GM23338 (cell line): ENCODE results near the gene SON. TPM values are rescaled to one million over a fixed set of nuclear protein-coding genes. Genes with fewer than 3 reads are reported as not detected.

Experiments used
- ATAC-seq: fragments of 200-7000 bp; cut with Tn5 transposase; 3 replicates; pipeline ENCODE4 v1.9.1; 2020
- DNase-seq: peaks from one replicate; pipeline ENCODE4 v3.0.0-alpha.2; 2015; ENCODE audit warnings: low spot score
- H2AFZ ChIP-seq: fragments of 200-600 bp; sonication (generic); 2 replicates; pipeline ENCODE4 v1.8.0; 2016; ENCODE audit warnings: antibody characterized with exemption, mild to moderate bottlenecking, moderate library complexity
- H3F3A ChIP-seq: fragments of 200-600 bp; sonication (generic); replicated peaks from 2 replicates; pipeline ENCODE4 v1.8.0; 2017; ENCODE audit warnings: antibody characterized with exemption, mixed run types, low read depth
- H3K27ac ChIP-seq: fragments of 200-600 bp; sonication (generic); 2 replicates; pipeline ENCODE4 v1.6.1; 2016; ENCODE audit warnings: low read depth
- H3K27me3 ChIP-seq: fragments of 200-600 bp; sonication (generic); 2 replicates; pipeline ENCODE4 v1.8.0; 2016; ENCODE audit warnings: mild to moderate bottlenecking, mixed run types, moderate library complexity; ENCODE audit not compliant: insufficient read depth
- H3K36me3 ChIP-seq: fragments of 200-600 bp; sonication (generic); 2 replicates; pipeline ENCODE4 v1.8.0; 2016; ENCODE audit warnings: mild to moderate bottlenecking; ENCODE audit not compliant: insufficient read depth
- H3K4me1 ChIP-seq: fragments of 200-600 bp; sonication (generic); 2 replicates; pipeline ENCODE4 v1.8.0; 2016; ENCODE audit warnings: mild to moderate bottlenecking, moderate library complexity; ENCODE audit not compliant: insufficient read depth
- H3K4me2 ChIP-seq: fragments of 200-600 bp; sonication (generic); 2 replicates; pipeline ENCODE4 v1.7.1; 2017; ENCODE audit warnings: mixed run types
- H3K4me3 ChIP-seq: fragments of 200-600 bp; sonication (generic); 2 replicates; pipeline ENCODE4 v1.6.1; 2016; ENCODE audit warnings: mixed run types
- H3K79me2 ChIP-seq: fragments of 200-600 bp; sonication (generic); replicated peaks from 2 replicates; pipeline ENCODE4 v1.8.0; 2017; ENCODE audit warnings: mild to moderate bottlenecking; ENCODE audit not compliant: insufficient read depth
- H3K9me2 ChIP-seq: fragments of 200-600 bp; sonication (generic); 2 replicates; pipeline ENCODE4 v1.8.0; 2017; ENCODE audit not compliant: insufficient read depth
- H4K20me1 ChIP-seq: fragments of 200-600 bp; sonication (generic); replicated peaks from 2 replicates; pipeline ENCODE4 v1.8.0; 2017; ENCODE audit warnings: mild to moderate bottlenecking; ENCODE audit not compliant: insufficient read depth
- H3K27ac Mint-ChIP-seq: 2 replicates; pipeline ENCODE4 v1.8.0; 2020; ENCODE audit warnings: inconsistent platforms, mild to moderate bottlenecking, moderate library complexity, mixed read lengths
- H3K27me3 Mint-ChIP-seq: 3 replicates; pipeline ENCODE4 v1.8.0; 2022; ENCODE audit warnings: low read depth, mild to moderate bottlenecking, moderate library complexity, mixed read lengths, inconsistent platforms; ENCODE audit not compliant: insufficient read depth, poor library complexity
- H3K36me3 Mint-ChIP-seq: 3 replicates; pipeline ENCODE4 v1.8.0; 2021; ENCODE audit warnings: low read depth, mild to moderate bottlenecking, inconsistent platforms, moderate library complexity, mixed read lengths
- H3K4me1 Mint-ChIP-seq: 3 replicates; pipeline ENCODE4 v1.8.0; 2020; ENCODE audit warnings: mild to moderate bottlenecking, inconsistent platforms, mixed read lengths
- H3K4me3 Mint-ChIP-seq: 3 replicates; pipeline ENCODE4 v1.8.0; 2021; ENCODE audit warnings: moderate library complexity, mild to moderate bottlenecking, inconsistent platforms, mixed read lengths
- H3K9me3 Mint-ChIP-seq: 3 replicates; pipeline ENCODE4 v1.8.0; 2020; ENCODE audit warnings: moderate library complexity, mild to moderate bottlenecking, inconsistent platforms, mixed read lengths
- ETS1 ChIP-seq: IDR thresholded peaks from 2 replicates; pipeline ENCODE4 v1.6.1; 2016; ENCODE audit warnings: antibody characterized with exemption
- EZH2 ChIP-seq: fragments of 200-600 bp; sonication (generic); IDR thresholded peaks from one replicate; pipeline ENCODE4 v1.8.0; 2017; ENCODE audit warnings: antibody characterized with exemption, mild to moderate bottlenecking, low read depth; ENCODE audit not compliant: unreplicated experiment
- EZH2phosphoT487 ChIP-seq: fragments of 200-600 bp; sonication (generic); IDR thresholded peaks from one replicate; pipeline ENCODE4 v1.8.1; 2018; ENCODE audit warnings: antibody characterized with exemption; ENCODE audit not compliant: unreplicated experiment
- JUNB ChIP-seq: IDR thresholded peaks from one replicate; pipeline ENCODE4 v1.6.1; 2016; ENCODE audit warnings: antibody characterized with exemption; ENCODE audit not compliant: unreplicated experiment
- POLR2AphosphoS5 ChIP-seq: IDR thresholded peaks from 2 replicates; pipeline ENCODE4 v1.6.1; 2016; ENCODE audit warnings: antibody characterized with exemption, low read depth
- ZNF331 ChIP-seq: fragments of 250-450 bp; sonication (Bioruptor Pico); IDR thresholded peaks from 2 replicates; pipeline ENCODE4 v1.5.0; 2020; ENCODE audit warnings: low read depth, mild to moderate bottlenecking, moderate library complexity
- ZNF462 ChIP-seq: fragments of 250-450 bp; sonication (Bioruptor Pico); IDR thresholded peaks from 2 replicates; pipeline ENCODE4 v1.5.0; 2020; ENCODE audit warnings: mild to moderate bottlenecking, moderate library complexity
- polyA plus RNA-seq: library from polyadenylated mRNA; unstranded; fragments of >200 nt; fragmentation: Nextera tagmentation; extraction: Ambion mirVana; gene quantifications from 2 replicates; pipeline ENCODE4 v1.2.1, GENCODE V29; 2016
- total RNA-seq: library from RNA; depleted of rRNA; stranded (reverse); fragments of >200 nt; shearing (Covaris generic); gene quantifications from 2 replicates; pipeline ENCODE4 v1.2.3, GENCODE V29; 2014

Gene SON
- total and polyA plus RNA-seq, 2 experiments from 2014 or later = 361 to 1,421 TPM

DNA sequence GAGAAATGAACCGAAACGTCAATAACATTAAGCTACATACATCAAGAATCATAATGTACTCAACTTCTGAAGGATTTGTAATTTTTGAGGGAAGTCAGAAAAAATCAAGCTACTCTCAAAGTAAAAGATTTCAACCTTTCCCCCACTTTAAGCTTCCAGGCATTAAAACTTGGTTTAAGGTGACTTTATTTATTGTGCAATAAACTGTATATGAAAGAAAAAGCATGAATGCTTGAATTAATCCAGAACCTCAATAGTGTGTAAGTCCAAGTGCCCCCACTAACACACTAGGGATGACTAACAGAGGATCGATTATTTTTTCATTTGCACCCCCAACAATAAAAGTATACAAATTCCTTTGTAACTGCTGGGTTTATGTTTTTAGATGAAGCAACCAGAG lies 11.8 kb upstream of the SON start (continued):
- TF ChIP-seq ZNF462 (CRISPR knock-in tag) = no peak

DNA sequence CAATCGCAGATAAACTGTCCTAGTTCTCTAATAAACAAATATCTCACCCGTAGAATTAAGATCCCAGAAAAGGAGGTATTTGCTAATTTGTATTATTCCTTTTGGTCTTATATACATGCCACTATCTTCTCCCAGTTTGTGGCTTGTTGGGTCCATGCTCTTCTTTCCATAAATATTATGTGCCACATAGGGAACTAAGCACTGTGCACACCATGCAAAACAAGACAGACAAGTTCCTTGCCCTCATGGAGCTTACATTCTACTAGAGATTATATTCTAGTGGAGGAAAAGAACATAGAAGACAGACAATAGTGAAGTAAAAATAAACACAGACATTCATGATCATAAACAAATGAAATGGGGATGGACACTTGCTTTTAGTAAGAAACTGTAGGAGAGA lies 5.6 kb upstream of the SON start:
- no peaks in the 10 kb centered on the region for H3K9me2 ChIP-seq
- Mint-ChIP-seq H3K27ac (no peak overlapping the region), H3K27me3 (peaks cover 3% of the 10 kb centered on the region), H3K36me3 (peaks cover 89% of the 10 kb centered on the region), H3K9me3 (no peaks in the 10 kb centered on the region), H3K4me3 (no peak overlapping the region), H3K4me1 (peaks cover 11% of the 10 kb centered on the region)
- no peak overlapping the region for H3K27ac ChIP-seq
- H3K36me3 ChIP-seq = peaks cover 65% of the 10 kb centered on the region
- peaks cover 29% of the 10 kb centered on the region for H3F3A ChIP-seq
- no peak for ATAC-seq
- no peak overlapping the region for H3K4me3 ChIP-seq
- H3K27me3 ChIP-seq = no peaks in the 10 kb centered on the region
- DNase-seq = no peak
- H3K4me1 ChIP-seq = no peaks in the 10 kb centered on the region; the same call in 1 of the 2 replicates
- H2AFZ ChIP-seq = no peak overlapping the region
- peaks cover 24% of the 10 kb centered on the region for H4K20me1 ChIP-seq
- H3K4me2 ChIP-seq = no peak overlapping the region
- TF ChIP-seq EZH2 (no peak), POLR2AphosphoS5 (no peak), ETS1 (no peak), EZH2phosphoT487 (no peak), JUNB (no peak), ZNF462 (CRISPR knock-in tag) (no peak), ZNF331 (CRISPR knock-in tag) (no peak)
- peaks cover 69% of the 10 kb centered on the region for H3K79me2 ChIP-seq
